ENCODE results near the gene GAN.
A peak's percentile ranks its signal among the peaks of the same experiment; 100 is the strongest.

GAN gene

GRCh38 chr16:81316176-81316496 lies 1.4 kb downstream of the GAN start:
- Histone ChIP-seq H2AFZ (ENCODE audit: low read length) (no peak overlapping the region), H3K4me1 (ENCODE audit: low read length) (no peaks in the 10 kb centered on the region), H3K4me3 (ENCODE audit: low read length) (peak overlapping the region; percentile 75), H3K79me2 (ENCODE audit: low read length) (peaks cover 32% of the 10 kb centered on the region), H3K4me2 (ENCODE audit: low read depth, low read length) (peak overlapping the region; percentile 79), H3F3A (ENCODE audit: insufficient read depth, low read length) (no peaks in the 10 kb centered on the region), H3K36me3 (replicated peaks; ENCODE audit: insufficient read depth, low read length) (no peaks in the 10 kb centered on the region), H3K9me3 (replicated peaks; ENCODE audit: insufficient read depth, low read length) (no peaks in the 10 kb centered on the region), H3K27me3 (replicated peaks; ENCODE audit: insufficient read depth, low read length) (no peaks in the 10 kb centered on the region), H3K9me2 (replicated peaks; ENCODE audit: insufficient read depth, low read length) (no peaks in the 10 kb centered on the region), H3K9ac (ENCODE audit: low read length) (no peak overlapping the region), H3K27ac (ENCODE audit: low read length) (no peak overlapping the region), H4K20me1 (ENCODE audit: insufficient read depth, low read length) (no peaks in the 10 kb centered on the region)
- TF ChIP-seq EZH2phosphoT487 (IDR thresholded peaks at IDR 0.05; ENCODE audit: low read length), result no peak
- no peak for TF ChIP-seq EZH2 (optimal IDR thresholded peaks at IDR 0.05; ENCODE audit: low read depth, low read length)
- TF ChIP-seq CTCF (IDR thresholded peaks at IDR 0.05; ENCODE audit: low read length), result no peak
- DNase-seq, result no peak

GRCh38 chr16:81318711-81319110 lies 3.9 kb downstream of the GAN start:
- Histone ChIP-seq H3K4me1 (ENCODE audit: low read length) (no peaks in the 10 kb centered on the region), H3K4me3 (ENCODE audit: low read length) (no peak overlapping the region), H3K79me2 (ENCODE audit: low read length) (peaks cover 28% of the 10 kb centered on the region), H3K4me2 (ENCODE audit: low read depth, low read length) (no peak overlapping the region), H3K27ac (ENCODE audit: low read length) (no peak overlapping the region), H3K9me2 (replicated peaks; ENCODE audit: insufficient read depth, low read length) (no peaks in the 10 kb centered on the region), H4K20me1 (ENCODE audit: insufficient read depth, low read length) (no peaks in the 10 kb centered on the region), H3K36me3 (replicated peaks; ENCODE audit: insufficient read depth, low read length) (no peaks in the 10 kb centered on the region), H3F3A (ENCODE audit: insufficient read depth, low read length) (no peaks in the 10 kb centered on the region), H3K9me3 (replicated peaks; ENCODE audit: insufficient read depth, low read length) (no peaks in the 10 kb centered on the region), H2AFZ (ENCODE audit: low read length) (no peak overlapping the region), H3K9ac (ENCODE audit: low read length) (no peak overlapping the region), H3K27me3 (replicated peaks; ENCODE audit: insufficient read depth, low read length) (no peaks in the 10 kb centered on the region)
- no peak for TF ChIP-seq CTCF (IDR thresholded peaks at IDR 0.05; ENCODE audit: low read length)
- no peak for TF ChIP-seq EZH2phosphoT487 (IDR thresholded peaks at IDR 0.05; ENCODE audit: low read length)
- TF ChIP-seq EZH2 (optimal IDR thresholded peaks at IDR 0.05; ENCODE audit: low read depth, low read length), result no peak
- DNase-seq, result no peak

GRCh38 chr16:81319221-81319912 lies 4.6 kb downstream of the GAN start:
- peaks cover 22% of the 10 kb centered on the region for H3K79me2 ChIP-seq (ENCODE audit: low read length)
- TF ChIP-seq CTCF (IDR thresholded peaks at IDR 0.05; ENCODE audit: low read length), result no peak
- TF ChIP-seq EZH2 (optimal IDR thresholded peaks at IDR 0.05; ENCODE audit: low read depth, low read length), result no peak
- H3F3A ChIP-seq (ENCODE audit: insufficient read depth, low read length), result no peaks in the 10 kb centered on the region
- no peak overlapping the region for H3K4me3 ChIP-seq (ENCODE audit: low read length)
- no peak for DNase-seq
- H3K9me2 ChIP-seq (replicated peaks; ENCODE audit: insufficient read depth, low read length), result no peaks in the 10 kb centered on the region
- H3K27ac ChIP-seq (ENCODE audit: low read length), result no peak overlapping the region
- H4K20me1 ChIP-seq (ENCODE audit: insufficient read depth, low read length), result no peaks in the 10 kb centered on the region
- H3K4me2 ChIP-seq (ENCODE audit: low read depth, low read length), result no peak overlapping the region
- H3K4me1 ChIP-seq (ENCODE audit: low read length), result no peaks in the 10 kb centered on the region
- H3K9ac ChIP-seq (ENCODE audit: low read length), result no peak overlapping the region
- H3K36me3 ChIP-seq (replicated peaks; ENCODE audit: insufficient read depth, low read length), result no peaks in the 10 kb centered on the region
- no peaks in the 10 kb centered on the region for H3K27me3 ChIP-seq (replicated peaks; ENCODE audit: insufficient read depth, low read length)
- H2AFZ ChIP-seq (ENCODE audit: low read length), result no peak overlapping the region
- H3K9me3 ChIP-seq (replicated peaks; ENCODE audit: insufficient read depth, low read length), result no peaks in the 10 kb centered on the region

Measured in MM.1S (cell line).